Esophagus (tissue), 2 donors: ENCODE data around the gene ACACA. TPM values are rescaled to one million over a fixed set of nuclear protein-coding genes. Genes with fewer than 3 reads are reported as not detected.
"Not testable (repeated sequence)": the region's sequence is repeated elsewhere in the genome, so short reads cannot be mapped to it uniquely, and the experiment has no call there.

ENCODE experiments used
- H3K27ac ChIP-seq, 2 donors: one replicate each; pipeline ENCODE4 v1.5.1; 2013; ENCODE audit warnings: low read depth in 2 of 2, mild to moderate bottlenecking in 2 of 2, inconsistent platforms in 1 of 2, low read length in 1 of 2, moderate library complexity in 1 of 2
- H3K27me3 ChIP-seq, 2 donors: one replicate each; pipeline ENCODE4 v1.6.1; 2013; ENCODE audit warnings: low read length in 2 of 2, control low read depth in 1 of 2, mild to moderate bottlenecking in 1 of 2; ENCODE audit not compliant: insufficient read depth in 2 of 2, control insufficient read depth in 1 of 2
- H3K36me3 ChIP-seq, 2 donors: one replicate each; pipeline ENCODE4 v1.6.1; 2013; ENCODE audit warnings: low read length in 1 of 2; ENCODE audit not compliant: control insufficient read depth in 2 of 2, insufficient read depth in 2 of 2
- H3K4me1 ChIP-seq, 2 donors: one replicate each; pipeline ENCODE4 v1.6.1; 2013; ENCODE audit warnings: low read length in 1 of 2; ENCODE audit not compliant: control insufficient read depth in 2 of 2, insufficient read depth in 2 of 2
- H3K4me3 ChIP-seq, 2 donors: one replicate each; pipeline ENCODE4 v1.5.1; 2013; ENCODE audit warnings: low read length in 2 of 2, mild to moderate bottlenecking in 2 of 2, low read depth in 1 of 2, moderate library complexity in 1 of 2
- H3K9me3 ChIP-seq, 2 donors: one replicate each; pipeline ENCODE4 v1.6.1; 2013; ENCODE audit warnings: mild to moderate bottlenecking in 2 of 2, low read depth in 1 of 2, low read length in 1 of 2, moderate library complexity in 1 of 2; ENCODE audit not compliant: control insufficient read depth in 2 of 2, insufficient read depth in 1 of 2
- whole genome bisulfite sequencing, 2 donors: extraction: QIAGEN DNeasy Blood & Tissue Kit; methylation state at CpG; one replicate each; pipeline ENCODE4 v1.1.7; 2013; 5-methylcytosine and 5-hydroxymethylcytosine counted together
- polyA plus RNA-seq, 2 donors: library from polyadenylated mRNA; stranded (reverse); fragments of 200-250 nt; gene quantifications; one replicate each; pipeline ENCODE4 v1.2.3, GENCODE V29; 2013
- donor health status: healthy with polysubstance abuse.
- donor health status: Bipolar disorder and iron deficiency.

Gene ACACA
- 10 to 100 TPM; 20.0 to 25.4 TPM for polyA plus RNA-seq

GRCh38 chr17:37406635-37407461 is at the start of gene ACACA, which contains the start of gene TADA2A:
Gene ACACA, minus strand, starts transcription at chr17:37406836. Its CDS starts 537 bp downstream, at chr17:37406299.
Gene TADA2A, plus strand, starts transcription at chr17:37406886. Its CDS starts 4,480 bp downstream, at chr17:37411366.
- Histone ChIP-seq H3K4me3 (peak within 1 kb of the TSS; percentile 76 to 82), H3K9me3 (no peaks in the 10 kb centered on the region), H3K27ac (peak within 1 kb of the TSS; percentile 97), H3K27me3 (no peaks in the 10 kb centered on the region), H3K4me1 (peaks cover 0 to 3% of the 10 kb centered on the region in 2 donors), H3K36me3 (peaks cover 0 to 4% of the 10 kb centered on the region in 2 donors)
- 0 to 1% methylated on average over 55 to 98 of the region's 98 CpGs for whole genome bisulfite sequencing, 2 donors

GRCh38 chr17:37450112-37450511 is 43.5 kb upstream of the ACACA start:
- Histone ChIP-seq H3K9me3 (no peaks in the 10 kb centered on the region), H3K36me3 (no peaks in the 10 kb centered on the region), H3K4me1 (no peaks in the 10 kb centered on the region), H3K27me3 (no peaks in the 10 kb centered on the region), H3K4me3 (no peak overlapping the region), H3K27ac (peak overlapping the region; percentile 64 to 85)
- WGBS, 2 donors, result 59 to 64% methylated on average over 6 of the region's 6 CpGs

- no peak overlapping the region for H3K4me3 ChIP-seq
- peak overlapping the region; percentile 38 to 71 for H3K27ac ChIP-seq
- no peaks in the 10 kb centered on the region for H3K4me1 ChIP-seq
- H3K9me3 ChIP-seq, result no peaks in the 10 kb centered on the region
- no peaks in the 10 kb centered on the region for H3K36me3 ChIP-seq
- H3K27me3 ChIP-seq, result no peaks in the 10 kb centered on the region
- WGBS, 2 donors, result 84 to 92% methylated on average over 1 of the region's 1 CpG
Measured at GRCh38 chr17:37447641-37448040, 41.0 kb upstream of the ACACA start.

- Histone ChIP-seq H3K27ac (no peak overlapping the region), H3K36me3 (no peaks in the 10 kb centered on the region), H3K9me3 (no peaks in the 10 kb centered on the region), H3K27me3 (no peaks in the 10 kb centered on the region), H3K4me3 (no peak overlapping the region), H3K4me1 (no peaks in the 10 kb centered on the region)
- 50 to 65% methylated on average over 4 of the region's 4 CpGs for WGBS, 2 donors
Measured at GRCh38 chr17:37446027-37446426, 39.4 kb upstream of the ACACA start.

GRCh38 chr17:37441369-37442014 is 34.9 kb upstream of the ACACA start:
- H3K27ac ChIP-seq, H3K27me3 ChIP-seq, H3K36me3 ChIP-seq, H3K9me3 ChIP-seq, H3K4me1 ChIP-seq, H3K4me3 ChIP-seq: not testable (repeated sequence)
- 91 to 92% methylated on average over 12 of the region's 12 CpGs for WGBS, 2 donors

- no peaks in the 10 kb centered on the region for H3K27me3 ChIP-seq
- H3K4me3 ChIP-seq, result no peak overlapping the region
- no peak overlapping the region for H3K27ac ChIP-seq
- H3K9me3 ChIP-seq, result no peaks in the 10 kb centered on the region
- no peaks in the 10 kb centered on the region for H3K4me1 ChIP-seq
- 88 to 98% methylated on average over 2 of the region's 2 CpGs for WGBS, 2 donors
- H3K36me3 ChIP-seq, result peaks cover 5 to 7% of the 10 kb centered on the region in 2 donors
Measured at GRCh38 chr17:37440424-37440823, 33.8 kb upstream of the ACACA start.

GRCh38 chr17:37438141-37438540 is 31.5 kb upstream of the ACACA start:
- Histone ChIP-seq H3K9me3 (no peaks in the 10 kb centered on the region), H3K36me3 (peaks cover 5 to 7% of the 10 kb centered on the region in 2 donors), H3K27me3 (no peaks in the 10 kb centered on the region), H3K4me3 (no peak overlapping the region), H3K4me1 (no peaks in the 10 kb centered on the region), H3K27ac (no peak overlapping the region)
- 77 to 78% methylated on average over 4 of the region's 4 CpGs for WGBS, 2 donors

GRCh38 chr17:37432671-37433070 is 26.0 kb upstream of the ACACA start:
- Histone ChIP-seq H3K36me3 (peaks cover 0 to 2% of the 10 kb centered on the region in 2 donors), H3K27ac (no peak overlapping the region), H3K4me1 (no peaks in the 10 kb centered on the region), H3K4me3 (no peak overlapping the region), H3K9me3 (no peaks in the 10 kb centered on the region), H3K27me3 (no peaks in the 10 kb centered on the region)
- 87 to 94% methylated on average over 2 of the region's 2 CpGs for whole genome bisulfite sequencing, 2 donors

- H3K27ac ChIP-seq, result peak overlapping the region in 1 of 2 donors; percentile 48
- H3K9me3 ChIP-seq, result no peaks in the 10 kb centered on the region
- H3K27me3 ChIP-seq, result no peaks in the 10 kb centered on the region
- no peak overlapping the region for H3K4me3 ChIP-seq
- WGBS, 2 donors, result 26 to 33% methylated on average over 1 of the region's 1 CpG
- no peaks in the 10 kb centered on the region for H3K4me1 ChIP-seq
- H3K36me3 ChIP-seq, result peaks cover 0 to 4% of the 10 kb centered on the region in 2 donors
Measured at GRCh38 chr17:37430051-37430627, 23.5 kb upstream of the ACACA start.
